K562 (cell line): Measurements from ENCODE around the gene PXN. TPM values are rescaled to one million over a fixed set of nuclear protein-coding genes. Genes with fewer than 3 reads are reported as not detected.
A peak's percentile ranks its signal among the peaks of the same experiment; 100 is the strongest.

Experiments used
- ATAC-seq: fragments of 200-7000 bp; cut with Tn5 transposase; 3 replicates; pipeline ENCODE4 v1.9.1; 2020; ENCODE audit warnings: moderate library complexity
- BruUV-seq: library from RNA; stranded (reverse); fragments of 400-500 nt; replicated peaks from 2 replicates; lab custom pipeline; 2021; lab: Mats Ljungman, UMichigan
- CTCF ChIA-PET: fragments of 300-600 bp; formaldehyde crosslinking; extraction: SDS; loops from one replicate; lab custom pipeline; 2021; ENCODE audit warnings: low intra/inter-chr PET ratio; lab: Yijun Ruan, JAX
- POLR2A ChIA-PET: fragments of 300-600, 350-650 bp; sonication (Branson Sonifier 250); formaldehyde crosslinking; extraction: SDS; loops from one replicate; lab custom pipeline; 2021; ENCODE audit warnings: antibody characterized with exemption, inconsistent platforms; lab: Yijun Ruan, JAX
- DNase-seq, 4 experiments: peaks; one replicate each; pipeline versions ENCODE4 v3.0.0 to v3.0.0-alpha.2; 2011 to 2018; ENCODE audit warnings: low spot score in 3 of 4, mixed read lengths in 3 of 4; ENCODE audit errors: extremely low read depth in 1 of 4
- FAIRE-seq: peaks from 2 replicates; lab custom pipeline; 2011; peaks lifted over from hg19 to GRCh38; lab: Jason Lieb, UNC
- H2AFZ ChIP-seq: 2 replicates; pipeline ENCODE4 v1.6.0; 2011; ENCODE audit warnings: low read depth, low read length, control low read depth, inconsistent platforms
- H3K27ac ChIP-seq: fragments of 200-600 bp; 3 replicates; pipeline ENCODE4 v1.8.0; 2011; ENCODE audit warnings: low read depth, mild to moderate bottlenecking, control low read depth, inconsistent platforms, low read length, moderate library complexity, mixed read lengths; ENCODE audit errors: extremely low read depth
- H3K27me3 ChIP-seq, 2 experiments: fragments of 300-600 bp in 1 of 2; 2 replicates in 1 of 2; 3 replicates in 1 of 2; pipeline versions ENCODE4 v1.6.0 to v1.8.0; 2011; ENCODE audit warnings: inconsistent platforms in 2 of 2, low read length in 2 of 2, mild to moderate bottlenecking in 1 of 2, mixed read lengths in 1 of 2, moderate library complexity in 1 of 2; ENCODE audit not compliant: control insufficient read depth in 2 of 2, insufficient read depth in 2 of 2
- H3K36me3 ChIP-seq: fragments of 300-600 bp; 3 replicates; pipeline ENCODE4 v1.8.0; 2011; ENCODE audit warnings: mild to moderate bottlenecking, low read length, inconsistent platforms; ENCODE audit not compliant: control insufficient read depth, insufficient read depth
- H3K4me1 ChIP-seq, 2 experiments: fragments of 200-600 bp in 1 of 2; replicated peaks in 1 of 2; 2 replicates in 1 of 2; 3 replicates in 1 of 2; pipeline versions ENCODE4 v1.5.1 to v1.8.0; 2011; ENCODE audit warnings: inconsistent platforms in 2 of 2, low read length in 2 of 2, mild to moderate bottlenecking in 1 of 2, mixed read lengths in 1 of 2, moderate library complexity in 1 of 2; ENCODE audit not compliant: control insufficient read depth in 2 of 2, insufficient read depth in 2 of 2
- H3K4me2 ChIP-seq: 2 replicates; pipeline ENCODE4 v1.6.1; 2011; ENCODE audit warnings: low read length, control low read depth, inconsistent platforms, mixed read lengths; ENCODE audit not compliant: insufficient read depth
- H3K4me3 ChIP-seq: fragments of 200-600 bp; sonication (generic), shearing (Covaris generic); 2 replicates; pipeline ENCODE4 v1.5.1; 2016; ENCODE audit warnings: control low read depth, inconsistent platforms
- H3K79me2 ChIP-seq: fragments of 200-600 bp; 3 replicates; pipeline ENCODE4 v1.8.0; 2011; ENCODE audit warnings: low read length, inconsistent platforms; ENCODE audit not compliant: control insufficient read depth, insufficient read depth
- H3K9ac ChIP-seq, 2 experiments: 2 replicates each; pipeline versions ENCODE4 v1.6.0 to v1.6.1; 2011; ENCODE audit warnings: low read depth in 2 of 2, low read length in 2 of 2, control low read depth in 1 of 2, inconsistent platforms in 1 of 2, mild to moderate bottlenecking in 1 of 2, mixed read lengths in 1 of 2; ENCODE audit not compliant: insufficient read depth in 1 of 2
- H3K9me1 ChIP-seq: one replicate; pipeline ENCODE4 v1.6.0; 2011; ENCODE audit warnings: inconsistent platforms, mild to moderate bottlenecking, low read length, moderate library complexity; ENCODE audit not compliant: control insufficient read depth, insufficient read depth
- H3K9me3 ChIP-seq: replicated peaks from 2 replicates; pipeline ENCODE4 v1.5.1; 2011; ENCODE audit warnings: low read depth, low read length, inconsistent platforms; ENCODE audit not compliant: control insufficient read depth, insufficient read depth
- H4K20me1 ChIP-seq: replicated peaks from 2 replicates; pipeline ENCODE4 v1.6.1; 2011; ENCODE audit warnings: low read length, inconsistent platforms, mixed read lengths; ENCODE audit not compliant: control insufficient read depth, insufficient read depth
- FOXP4 ChIP-seq: sonication (generic); formaldehyde crosslinking; IDR thresholded peaks from 2 replicates; pipeline ENCODE4 v1.8.0; 2022; ENCODE audit warnings: mild to moderate bottlenecking, missing genetic modification reagents, borderline replicate concordance
- MAX ChIP-seq: sonication (generic); formaldehyde crosslinking; IDR thresholded peaks from 2 replicates; pipeline ENCODE4 v1.9.0; 2022; ENCODE audit warnings: mild to moderate bottlenecking, missing genetic modification reagents
- MGA ChIP-seq: fragments of 450-650 bp; IDR thresholded peaks from 2 replicates; pipeline ENCODE4 v1.6.1; 2016; ENCODE audit warnings: mild to moderate bottlenecking, moderate library complexity
- NFIC ChIP-seq: fragments of 450-650 bp; IDR thresholded peaks from 2 replicates; pipeline ENCODE4 v1.6.1; 2017; ENCODE audit warnings: mild to moderate bottlenecking, inconsistent platforms
- NR2C2 ChIP-seq, 2 experiments: fragments of 200-800 bp in 1 of 2; sonication (Bioruptor generic) in 1 of 2; sonication (generic) in 1 of 2; formaldehyde crosslinking in 1 of 2; IDR thresholded peaks; 2 replicates each; pipeline versions ENCODE4 v1.6.1 to v1.8.0; 2016 to 2022; ENCODE audit warnings: mild to moderate bottlenecking in 1 of 2, missing compliant biosample characterization in 1 of 2, missing genetic modification characterization in 1 of 2, missing genetic modification reagents in 1 of 2
- YBX1 ChIP-seq: fragments of 450-650 bp; IDR thresholded peaks from 2 replicates; pipeline ENCODE4 v1.7.1; 2016; ENCODE audit warnings: mild to moderate bottlenecking
- WGBS: fragments of 100-300 bp; shearing (Covaris generic); methylation state at CpG from one replicate; pipeline ENCODE4 v1.1.6; 2016; ENCODE audit warnings: low coverage, mixed read lengths; ENCODE audit not compliant: insufficient coverage; ENCODE audit errors: missing lambda C conversion rate; 5-methylcytosine and 5-hydroxymethylcytosine counted together
- in situ Hi-C: fragments of 300-500 bp; cut with MboI; formaldehyde crosslinking; loops from 4 replicates; pipeline ENCODE4 v1.15.0; 2018; ENCODE audit warnings: inconsistent platforms, mixed read lengths
- intact Hi-C: fragments of 100-400 bp; cut with micrococcal nuclease; formaldehyde crosslinking; loops from 2 replicates; pipeline ENCODE4 v1.14.2; 2022
- polyA plus RNA-seq, 8 experiments: library from polyadenylated mRNA; depleted of rRNA in 4 of 8; stranded (reverse) in 5 of 8; unstranded in 3 of 8; fragments of >200 nt; fragmentation: Nextera tagmentation in 2 of 8; fragmentation: Illumina TruSeq in 1 of 8; extraction: Ambion mirVana in 2 of 8; extraction: Trizol in 1 of 8; gene quantifications; 2 replicates each; pipeline versions ENCODE4 v1.2.1 to v1.2.3, GENCODE V29; 2011 to 2014; ENCODE audit warnings: inconsistent platforms in 1 of 8, missing spikeins in 1 of 8
- total RNA-seq, 7 experiments: library from RNA; depleted of rRNA in 6 of 7; stranded (reverse); fragments of >200 nt in 6 of 7; fragmentation: Illumina TruSeq in 2 of 7; extraction: Trizol in 2 of 7; gene quantifications; 2 replicates each; pipeline versions ENCODE4 v1.2.1 to v1.2.3, GENCODE V29; 2011 to 2021; ENCODE audit warnings: low replicate concordance in 1 of 7

PXN gene
- total and polyA plus RNA-seq, 9 of the 15 experiments (the other 6 are each of a cell fraction or from before 2014, with no cell fraction given): 4.0 to 74.1 (median 18.6) TPM

GRCh38 chr12:120266180-120266870 is 795 bp upstream of the PXN start:
- no peak for FAIRE-seq
- intact Hi-C loops: no loop called here
- no TSS peak for BruUV-seq
- TF ChIP-seq YBX1 (no peak), MAX (peak; percentile 10; the same call in 1 of the 2 replicates), FOXP4 (0 out of 2 replicates have a peak, but pooled peaks have one; percentile 38), NR2C2 (CRISPR knock-in tag; IDR thresholded peaks at IDR 0.05) (no peak), NR2C2 (tag; IDR thresholded peaks at IDR 0.05) (peak; percentile 22; the same call in 1 of the 2 replicates), MGA (no peak), NFIC (peak; percentile 11; the same call in 1 of the 2 replicates)

More at GRCh38 chr12:120266180-120266870, 795 bp upstream of the PXN start:
- CTCF ChIA-PET: interaction anchor here (0.6 to 3.5 kb wide), 6 partner anchors 18 to 47 kb away, joined by 3 to 35 read pairs (median 4); no protein-coding TSS in a partner anchor
- Histone ChIP-seq H3K79me2 (peaks cover 39% of the 10 kb centered on the region; the same call in 2 of the 3 replicates), H3K4me2 (no peak overlapping the region), H3K27me3 (no peaks in the 10 kb centered on the region), H3K4me1 (peaks cover 37% of the 10 kb centered on the region in 2 experiments; a peak in 4 of 5 replicates), H2AFZ (no peak overlapping the region), H3K9ac (no peak overlapping the region), H3K9me1 (no peaks in the 10 kb centered on the region), H4K20me1 (peaks cover 16% of the 10 kb centered on the region), H3K9me3 (no peaks in the 10 kb centered on the region), H3K27ac (no peak overlapping the region), H3K4me3 (no peak overlapping the region), H3K36me3 (no peaks in the 10 kb centered on the region; the same call in 2 of the 3 replicates)
- DNase-seq (no peak), ATAC-seq (no peak)
- POLR2A ChIA-PET: interaction anchor here (0.7 to 10.5 kb wide), 10 partner anchors 9 to 140 kb away, joined by 3 to 110 read pairs (median 4); partner anchors contain the start of genes GCN1, RNU4-1, RNU4-2 and RPLP0
- whole genome bisulfite sequencing: 21% methylated on average over 8 of the region's 8 CpGs
- in situ Hi-C loops: no loop called here
